Body of pancreas (tissue), 4 donors: Measurements from ENCODE around the gene DUSP6. TPM values are rescaled to one million over a fixed set of nuclear protein-coding genes. Genes with fewer than 3 reads are reported as not detected.

ENCODE experiments used
- ATAC-seq: fragments of 150-250 bp; one replicate; pipeline ENCODE4 v1.9.1; 2016
- DNase-seq, 4 donors: peaks; one replicate each; pipeline ENCODE4 v3.0.0-alpha.2; 2019
- H3K27ac ChIP-seq, 4 donors: fragments of 200-600 bp; sonication (generic); 1 replicate in 3 of 4; 2 replicates in 1 of 4; pipeline versions ENCODE4 v1.5.1 to v1.6.1; 2016 to 2019; ENCODE audit warnings: mild to moderate bottlenecking in 1 of 4, mixed read lengths in 1 of 4, moderate library complexity in 1 of 4
- H3K27me3 ChIP-seq, 2 donors: fragments of 200-600 bp; sonication (generic); one replicate each; pipeline ENCODE4 v1.6.0; 2016; ENCODE audit warnings: mild to moderate bottlenecking in 1 of 2
- H3K36me3 ChIP-seq, 2 donors: fragments of 200-600 bp; sonication (generic); replicated peaks in 1 of 2; 2 replicates each; pipeline ENCODE4 v1.5.1; 2016; ENCODE audit warnings: low read depth in 2 of 2; ENCODE audit not compliant: insufficient read depth in 1 of 2
- H3K4me1 ChIP-seq: fragments of 200-600 bp; sonication (generic); one replicate; pipeline ENCODE4 v1.6.0; 2016
- H3K4me3 ChIP-seq, 2 donors: fragments of 200-600 bp; sonication (generic); 1 replicate in 1 of 2; 2 replicates in 1 of 2; pipeline ENCODE4 v1.5.1; 2016 to 2019
- H3K9me3 ChIP-seq, 3 donors: fragments of 200-600 bp; sonication (generic); 1 replicate in 2 of 3; 2 replicates in 1 of 3; pipeline ENCODE4 v1.5.1; 2016
- POLR2A ChIP-seq, 3 donors: fragments of 450-650 bp; IDR thresholded peaks; one replicate each; pipeline ENCODE4 v1.6.1; 2016; ENCODE audit warnings: antibody characterized with exemption in 3 of 3, mild to moderate bottlenecking in 2 of 3
- WGBS, 2 donors: methylation state at CpG; one replicate each; pipeline ENCODE4 v1.1.5; 2017; 5-methylcytosine and 5-hydroxymethylcytosine counted together
- intact Hi-C: fragments of 100-400 bp; cut with DNase I; formaldehyde crosslinking; loops from one replicate; pipeline ENCODE4 v1.15.1; 2023
- total RNA-seq, 2 donors: library from RNA; depleted of rRNA; stranded (reverse); fragments of >200 nt; gene quantifications; one replicate each; pipeline ENCODE4 v1.1.0, GENCODE V29; 2016
- TF ChIP-seq, protein P1 (sequence below), 7 experiments: fragments of 450-650 bp in 4 of 7; fragments of 200-600 bp in 3 of 7; sonication (generic) in 3 of 7; IDR thresholded peaks; one replicate each; pipeline ENCODE4 v1.5.1; 2016 to 2019; ENCODE audit warnings: antibody characterized with exemption in 7 of 7

DUSP6 gene
- total RNA-seq, 2 donors from 2014 or later = 21.3 to 49.8 TPM

DNA sequence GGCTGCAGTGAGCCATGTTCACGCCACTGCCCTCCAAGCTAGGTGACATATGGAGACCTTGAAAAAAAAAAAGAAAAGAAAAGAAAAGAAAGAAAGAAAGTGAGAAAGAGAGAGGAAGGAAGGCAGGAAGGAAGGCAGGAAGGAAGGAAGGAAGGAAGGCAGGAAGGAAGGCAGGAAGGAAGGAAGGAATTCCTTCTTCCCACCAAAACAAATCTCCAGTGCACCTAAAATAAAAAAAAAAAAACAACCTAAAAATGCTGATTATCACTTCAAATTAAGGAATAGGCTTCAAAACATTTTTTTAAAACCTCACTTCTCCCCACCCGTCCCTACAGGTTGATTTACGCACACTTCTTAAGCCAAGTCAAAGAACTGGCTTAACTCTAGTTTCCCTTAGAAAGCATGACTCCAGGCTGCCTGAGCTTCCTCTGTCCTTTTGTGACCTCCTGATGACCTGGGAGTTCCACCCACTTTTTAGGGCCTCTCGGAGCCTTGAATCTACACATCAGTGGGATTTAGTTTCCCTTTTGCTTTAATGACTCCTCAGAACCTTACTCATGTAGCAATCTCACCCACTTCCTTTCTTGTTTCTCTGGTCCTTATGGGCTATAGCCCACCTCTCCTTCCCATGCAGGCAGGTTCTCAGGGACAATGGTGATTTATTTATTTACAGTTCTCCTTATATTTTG is 18.6 kb downstream of the DUSP6 start:
- H3K36me3 ChIP-seq = no peaks in the 10 kb centered on the region
- peak in 1 of 4 donors; percentile 53 for DNase-seq
- intact Hi-C loops = no loop called here
- H3K27me3 ChIP-seq = no peaks in the 10 kb centered on the region
- no peaks in the 10 kb centered on the region for H3K9me3 ChIP-seq
- ATAC-seq = no peak
- peaks cover 5% of the 10 kb centered on the region for H3K4me1 ChIP-seq
- WGBS, 2 donors = 81 to 86% methylated on average over 4 of the region's 4 CpGs
- TF ChIP-seq, protein P1, sequence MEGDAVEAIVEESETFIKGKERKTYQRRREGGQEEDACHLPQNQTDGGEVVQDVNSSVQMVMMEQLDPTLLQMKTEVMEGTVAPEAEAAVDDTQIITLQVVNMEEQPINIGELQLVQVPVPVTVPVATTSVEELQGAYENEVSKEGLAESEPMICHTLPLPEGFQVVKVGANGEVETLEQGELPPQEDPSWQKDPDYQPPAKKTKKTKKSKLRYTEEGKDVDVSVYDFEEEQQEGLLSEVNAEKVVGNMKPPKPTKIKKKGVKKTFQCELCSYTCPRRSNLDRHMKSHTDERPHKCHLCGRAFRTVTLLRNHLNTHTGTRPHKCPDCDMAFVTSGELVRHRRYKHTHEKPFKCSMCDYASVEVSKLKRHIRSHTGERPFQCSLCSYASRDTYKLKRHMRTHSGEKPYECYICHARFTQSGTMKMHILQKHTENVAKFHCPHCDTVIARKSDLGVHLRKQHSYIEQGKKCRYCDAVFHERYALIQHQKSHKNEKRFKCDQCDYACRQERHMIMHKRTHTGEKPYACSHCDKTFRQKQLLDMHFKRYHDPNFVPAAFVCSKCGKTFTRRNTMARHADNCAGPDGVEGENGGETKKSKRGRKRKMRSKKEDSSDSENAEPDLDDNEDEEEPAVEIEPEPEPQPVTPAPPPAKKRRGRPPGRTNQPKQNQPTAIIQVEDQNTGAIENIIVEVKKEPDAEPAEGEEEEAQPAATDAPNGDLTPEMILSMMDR (IDR thresholded peaks at IDR 0.05) = no peak
- TF ChIP-seq POLR2A (IDR thresholded peaks at IDR 0.05) = no peak
- no peak overlapping the region for H3K4me3 ChIP-seq
- H3K27ac ChIP-seq = no peak overlapping the region

DNA sequence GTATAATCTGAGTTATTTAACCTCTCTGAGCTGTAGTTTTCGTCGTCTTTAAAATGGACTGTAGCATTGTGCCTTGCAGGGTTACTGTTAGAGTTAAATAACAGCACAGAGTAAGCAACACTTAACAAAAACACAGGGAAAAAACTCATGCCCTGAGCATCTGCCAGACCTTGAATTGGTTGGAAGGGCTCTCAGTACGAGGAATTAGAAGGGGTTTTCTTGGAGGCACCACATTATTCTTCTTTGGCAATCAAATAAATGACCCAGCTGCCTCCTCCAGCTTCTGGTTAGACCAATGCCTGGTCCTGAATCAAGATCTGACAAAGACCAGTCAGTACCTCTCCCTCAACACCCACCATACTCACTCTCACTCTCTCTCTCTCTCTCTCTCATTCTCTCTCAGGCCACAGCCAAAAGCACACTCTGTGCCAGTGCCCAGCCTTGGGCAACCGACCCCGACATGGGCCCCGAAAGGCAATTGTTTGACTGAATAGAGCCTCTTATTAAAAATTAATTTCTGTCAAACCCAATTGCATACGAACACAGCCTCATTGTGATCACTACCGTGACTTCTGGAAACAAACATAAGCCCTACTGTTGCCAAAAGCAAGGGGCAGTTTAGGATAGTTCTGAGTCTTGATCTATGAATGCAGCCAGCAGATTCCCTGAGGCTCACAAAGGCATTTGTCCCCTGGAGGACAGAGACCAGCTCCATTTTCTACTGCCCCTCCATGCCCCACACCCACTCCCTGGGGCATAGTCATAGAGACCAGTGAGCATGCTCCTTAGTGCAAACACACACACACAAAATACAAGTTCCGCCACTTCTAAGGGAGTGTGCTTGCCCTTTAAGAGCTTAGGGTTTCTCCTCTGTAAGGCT is 23.9 kb downstream of the DUSP6 start:
- TF ChIP-seq, protein P1 (IDR thresholded peaks at IDR 0.05) = no peak
- no peak for TF ChIP-seq POLR2A (IDR thresholded peaks at IDR 0.05)
- Histone ChIP-seq H3K27ac (no peak overlapping the region), H3K36me3 (no peaks in the 10 kb centered on the region), H3K4me1 (peaks cover 19% of the 10 kb centered on the region), H3K4me3 (no peak overlapping the region), H3K9me3 (no peaks in the 10 kb centered on the region), H3K27me3 (no peaks in the 10 kb centered on the region)
- DNase-seq (peak in 1 of 4 donors; percentile 32), ATAC-seq (peak; percentile 73)
- intact Hi-C loops = no loop called here
- WGBS, 2 donors = 43 to 47% methylated on average over 9 of the region's 9 CpGs

DNA sequence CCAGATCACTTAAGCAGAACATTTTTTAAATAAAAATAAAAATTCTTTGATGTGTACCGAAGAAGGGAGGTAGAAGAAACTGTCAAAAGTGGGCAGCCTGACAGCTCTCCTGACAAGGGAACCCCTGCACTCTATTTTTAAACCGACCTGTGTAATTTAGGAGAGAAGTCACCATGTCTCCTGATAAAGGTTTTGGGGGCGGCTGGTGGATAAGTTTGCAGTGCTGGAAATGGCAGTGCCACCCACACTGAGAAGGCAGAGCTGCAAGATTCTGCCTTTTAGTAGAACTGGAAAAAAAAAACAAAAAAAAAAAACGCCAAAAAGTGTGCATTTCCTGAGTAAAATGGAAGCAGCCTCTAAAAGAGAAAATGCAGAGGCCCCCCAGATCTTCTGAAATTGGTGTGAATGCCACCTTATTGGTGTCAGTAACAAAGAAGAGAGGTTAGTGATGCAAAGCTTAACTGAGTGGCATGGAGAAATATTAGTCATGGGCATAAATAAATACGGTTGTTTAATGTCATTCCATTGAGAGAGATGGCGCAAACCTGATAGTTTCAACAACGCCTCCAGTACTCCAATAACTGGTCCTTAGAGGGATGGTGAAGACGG is 24.7 kb downstream of the DUSP6 start:
- no peak for ATAC-seq

DNA sequence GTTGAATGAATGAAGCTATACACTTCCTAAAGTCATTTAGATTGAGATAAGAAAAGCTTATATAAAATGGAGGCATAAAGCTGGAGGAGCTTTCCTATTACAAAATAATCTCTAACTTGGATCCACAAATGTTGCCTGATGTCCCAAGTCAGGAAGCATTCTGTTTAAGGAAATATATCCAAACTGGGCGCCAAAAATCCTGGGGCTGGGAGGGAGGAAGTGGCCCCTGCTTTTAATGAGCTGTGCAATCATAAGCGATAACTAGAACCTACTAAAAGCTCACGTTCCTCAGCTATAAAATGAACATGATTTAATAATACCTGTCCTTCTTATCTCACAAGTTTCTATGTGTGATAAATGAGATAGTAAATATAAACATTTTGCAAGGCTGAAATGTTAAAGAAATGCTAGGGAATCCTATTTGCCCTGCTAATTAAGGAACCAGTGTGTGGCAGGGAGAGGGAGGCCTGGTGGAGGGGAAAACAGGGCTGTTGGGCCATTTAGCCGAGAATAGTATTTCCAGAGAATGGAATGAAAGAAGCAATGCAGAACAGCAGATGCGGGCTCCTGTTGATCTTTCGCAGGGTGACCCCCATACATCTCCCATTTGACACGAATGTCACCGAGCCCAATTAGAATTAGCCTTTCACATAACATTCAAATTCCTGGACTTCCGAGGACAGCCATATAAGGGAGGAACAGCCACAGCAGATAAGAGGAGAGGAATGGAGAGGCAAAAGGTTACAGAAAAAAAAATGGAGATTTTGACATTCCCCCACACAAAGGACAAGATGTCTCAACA is 25.9 kb downstream of the DUSP6 start:
- Histone ChIP-seq H3K36me3 (no peaks in the 10 kb centered on the region), H3K27me3 (no peaks in the 10 kb centered on the region), H3K4me3 (no peak overlapping the region), H3K27ac (no peak overlapping the region), H3K9me3 (no peaks in the 10 kb centered on the region), H3K4me1 (peaks cover 19% of the 10 kb centered on the region)
- intact Hi-C loops = no loop called here
- DNase-seq (no peak), ATAC-seq (peak; percentile 28)
- 70 to 77% methylated on average over 9 of the region's 9 CpGs for whole genome bisulfite sequencing, 2 donors
- TF ChIP-seq, protein P1 (IDR thresholded peaks at IDR 0.05) = no peak
- no peak for TF ChIP-seq POLR2A (IDR thresholded peaks at IDR 0.05)

More for the DNA sequence above, 24.7 kb downstream of the DUSP6 start:
- no peak for TF ChIP-seq POLR2A (IDR thresholded peaks at IDR 0.05)
- TF ChIP-seq, protein P1 (IDR thresholded peaks at IDR 0.05) = no peak
- H3K4me3 ChIP-seq = no peak overlapping the region
- no peaks in the 10 kb centered on the region for H3K36me3 ChIP-seq
- H3K27me3 ChIP-seq = no peaks in the 10 kb centered on the region
- intact Hi-C loops = no loop called here
- H3K4me1 ChIP-seq = peaks cover 19% of the 10 kb centered on the region
- no peak overlapping the region for H3K27ac ChIP-seq
- 76 to 84% methylated on average over 8 of the region's 8 CpGs for WGBS, 2 donors
- H3K9me3 ChIP-seq = no peaks in the 10 kb centered on the region
- DNase-seq = no peak
